Neutrophil (primary cell): ENCODE results near the gene OR51M1.
"Not testable (repeated sequence)": the region's sequence is repeated elsewhere in the genome, so short reads cannot be mapped to it uniquely, and the experiment has no call there.

ENCODE experiments used
- H3K27ac ChIP-seq: fragments of 200-600 bp; sonication (generic); 2 replicates; pipeline ENCODE4 v1.5.1; 2016; ENCODE audit warnings: mild to moderate bottlenecking, moderate library complexity
- H3K27me3 ChIP-seq: fragments of 200-600 bp; sonication (generic); 2 replicates; pipeline ENCODE4 v1.6.0; 2016; ENCODE audit warnings: mild to moderate bottlenecking
- H3K36me3 ChIP-seq: fragments of 200-600 bp; sonication (generic); 2 replicates; pipeline ENCODE4 v1.5.1; 2017
- H3K4me1 ChIP-seq, 2 experiments: fragments of 200-600 bp in 1 of 2; sonication (generic) in 1 of 2; 1 replicate in 1 of 2; 2 replicates in 1 of 2; pipeline versions ENCODE4 v1.5.1 to v1.6.1; 2013 to 2016; ENCODE audit warnings: low read depth in 1 of 2, low read length in 1 of 2, mild to moderate bottlenecking in 1 of 2, moderate library complexity in 1 of 2; ENCODE audit not compliant: control insufficient read depth in 1 of 2, insufficient read depth in 1 of 2
- H3K4me3 ChIP-seq, 2 experiments: fragments of 200-600 bp in 1 of 2; sonication (generic) in 1 of 2; 1 replicate in 1 of 2; 2 replicates in 1 of 2; pipeline ENCODE4 v1.5.1; 2013 to 2016; ENCODE audit warnings: low read depth in 1 of 2, low read length in 1 of 2, mild to moderate bottlenecking in 1 of 2, moderate library complexity in 1 of 2
- H3K9me3 ChIP-seq: fragments of 200-600 bp; sonication (generic); 2 replicates; pipeline ENCODE4 v1.5.1; 2016
- TF ChIP-seq, protein P1 (sequence below): fragments of 200-600 bp; sonication (generic); IDR thresholded peaks from 2 replicates; pipeline ENCODE4 v1.5.1; 2016; ENCODE audit warnings: antibody characterized with exemption

OR51M1 gene

GRCh38 chr11:5363679-5364078 lies 19.9 kb upstream of the OR51M1 start:
- H3K9me3 ChIP-seq, result no peaks in the 10 kb centered on the region
- no peaks in the 10 kb centered on the region for H3K27me3 ChIP-seq
- H3K36me3 ChIP-seq, result no peaks in the 10 kb centered on the region
- H3K4me3 ChIP-seq, result no peak overlapping the region
- H3K4me1 ChIP-seq, result no peaks in the 10 kb centered on the region
- no peak overlapping the region for H3K27ac ChIP-seq
- TF ChIP-seq, protein P1, sequence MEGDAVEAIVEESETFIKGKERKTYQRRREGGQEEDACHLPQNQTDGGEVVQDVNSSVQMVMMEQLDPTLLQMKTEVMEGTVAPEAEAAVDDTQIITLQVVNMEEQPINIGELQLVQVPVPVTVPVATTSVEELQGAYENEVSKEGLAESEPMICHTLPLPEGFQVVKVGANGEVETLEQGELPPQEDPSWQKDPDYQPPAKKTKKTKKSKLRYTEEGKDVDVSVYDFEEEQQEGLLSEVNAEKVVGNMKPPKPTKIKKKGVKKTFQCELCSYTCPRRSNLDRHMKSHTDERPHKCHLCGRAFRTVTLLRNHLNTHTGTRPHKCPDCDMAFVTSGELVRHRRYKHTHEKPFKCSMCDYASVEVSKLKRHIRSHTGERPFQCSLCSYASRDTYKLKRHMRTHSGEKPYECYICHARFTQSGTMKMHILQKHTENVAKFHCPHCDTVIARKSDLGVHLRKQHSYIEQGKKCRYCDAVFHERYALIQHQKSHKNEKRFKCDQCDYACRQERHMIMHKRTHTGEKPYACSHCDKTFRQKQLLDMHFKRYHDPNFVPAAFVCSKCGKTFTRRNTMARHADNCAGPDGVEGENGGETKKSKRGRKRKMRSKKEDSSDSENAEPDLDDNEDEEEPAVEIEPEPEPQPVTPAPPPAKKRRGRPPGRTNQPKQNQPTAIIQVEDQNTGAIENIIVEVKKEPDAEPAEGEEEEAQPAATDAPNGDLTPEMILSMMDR, result no peak

DNA sequence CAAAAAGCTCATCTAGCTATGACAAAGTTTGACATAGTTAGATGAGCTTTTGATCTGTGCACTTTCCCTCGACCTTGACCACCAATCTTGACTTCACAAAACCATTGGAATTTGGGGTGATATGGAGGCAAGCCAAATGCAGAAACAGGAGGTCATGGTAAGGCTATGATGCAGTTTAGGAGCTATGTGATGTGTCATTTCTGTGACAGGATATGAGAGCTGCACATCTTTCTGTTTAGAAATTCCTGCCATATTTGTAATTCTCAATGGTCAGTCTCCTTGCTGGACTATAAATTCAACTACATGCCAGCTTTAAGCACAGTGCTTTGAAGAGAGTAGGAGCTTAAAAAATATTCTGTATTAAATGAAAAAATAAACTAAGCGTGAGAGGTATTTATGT lies 19.4 kb upstream of the OR51M1 start:
- Histone ChIP-seq H3K9me3 (no peaks in the 10 kb centered on the region), H3K36me3 (no peaks in the 10 kb centered on the region), H3K27ac (no peak overlapping the region), H3K4me3 (no peak overlapping the region), H3K4me1 (no peaks in the 10 kb centered on the region), H3K27me3 (no peaks in the 10 kb centered on the region)
- TF ChIP-seq, protein P1, result no peak

DNA sequence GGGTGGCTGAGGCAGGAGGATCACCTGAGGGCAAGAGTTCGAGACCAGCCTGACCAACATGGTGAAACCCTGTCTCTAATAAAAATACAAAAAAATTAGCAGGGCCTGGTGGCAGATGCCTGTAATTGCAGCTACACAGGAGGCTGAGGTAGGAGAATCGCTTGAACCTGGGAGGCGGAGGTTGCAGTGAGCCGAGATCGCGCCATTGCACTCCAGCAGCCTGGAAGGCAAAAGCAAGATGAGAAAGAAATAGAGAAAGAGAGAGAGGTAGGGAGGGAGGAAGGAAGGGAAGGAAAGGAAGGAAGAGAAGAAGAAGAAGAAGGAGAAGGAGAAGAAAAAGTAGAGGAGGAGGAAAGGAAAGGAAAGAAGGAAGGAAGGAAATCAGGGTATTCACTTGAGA lies 17.2 kb upstream of the OR51M1 start:
- not testable (repeated sequence) for H3K4me3 ChIP-seq, H3K27ac ChIP-seq, H3K9me3 ChIP-seq, H3K27me3 ChIP-seq, H3K4me1 ChIP-seq, H3K36me3 ChIP-seq

- Histone ChIP-seq H3K9me3 (no peaks in the 10 kb centered on the region), H3K36me3 (no peaks in the 10 kb centered on the region), H3K27me3 (no peaks in the 10 kb centered on the region), H3K4me1 (no peaks in the 10 kb centered on the region), H3K4me3 (no peak overlapping the region), H3K27ac (no peak overlapping the region)
- TF ChIP-seq, protein P1, result no peak
Measured at GRCh38 chr11:5366856-5367255, 16.8 kb upstream of the OR51M1 start.

- Histone ChIP-seq H3K4me1 (no peaks in the 10 kb centered on the region), H3K4me3 (no peak overlapping the region), H3K27me3 (no peaks in the 10 kb centered on the region), H3K27ac (no peak overlapping the region), H3K9me3 (no peaks in the 10 kb centered on the region), H3K36me3 (no peaks in the 10 kb centered on the region)
- TF ChIP-seq, protein P1, result no peak
Measured at GRCh38 chr11:5367448-5368074, 16.1 kb upstream of the OR51M1 start.

DNA sequence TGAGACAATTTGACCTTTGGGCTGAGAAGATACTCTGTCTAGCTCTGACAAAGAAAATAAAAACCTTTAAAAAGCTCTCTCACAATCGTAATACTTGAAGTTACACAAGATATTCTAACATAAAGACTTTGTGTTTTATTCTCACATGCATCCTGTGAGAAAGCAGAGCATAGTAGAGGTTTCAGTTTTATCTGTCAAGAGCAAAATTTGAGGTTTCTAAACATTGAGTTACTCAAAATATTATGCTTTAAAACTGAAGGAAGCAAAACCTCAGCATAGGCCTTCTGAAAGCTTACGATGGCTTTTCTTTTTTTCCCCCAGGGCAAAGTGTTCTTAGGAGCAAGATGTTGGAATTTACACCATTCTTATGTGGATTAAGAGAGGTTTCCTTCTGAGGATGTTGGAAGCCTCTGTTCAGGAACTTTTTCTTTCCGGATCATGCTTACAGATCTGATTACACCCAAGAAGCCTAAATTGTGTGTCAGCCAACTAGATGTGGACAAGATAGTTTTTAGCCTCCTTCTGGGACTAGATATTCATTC lies 15.0 kb upstream of the OR51M1 start:
- Histone ChIP-seq H3K9me3 (no peaks in the 10 kb centered on the region), H3K27me3 (no peaks in the 10 kb centered on the region), H3K27ac (no peak overlapping the region), H3K4me1 (no peaks in the 10 kb centered on the region), H3K36me3 (no peaks in the 10 kb centered on the region), H3K4me3 (no peak overlapping the region)
- TF ChIP-seq, protein P1, result no peak
